ENCODE data around the gene GALK1.

DNA sequence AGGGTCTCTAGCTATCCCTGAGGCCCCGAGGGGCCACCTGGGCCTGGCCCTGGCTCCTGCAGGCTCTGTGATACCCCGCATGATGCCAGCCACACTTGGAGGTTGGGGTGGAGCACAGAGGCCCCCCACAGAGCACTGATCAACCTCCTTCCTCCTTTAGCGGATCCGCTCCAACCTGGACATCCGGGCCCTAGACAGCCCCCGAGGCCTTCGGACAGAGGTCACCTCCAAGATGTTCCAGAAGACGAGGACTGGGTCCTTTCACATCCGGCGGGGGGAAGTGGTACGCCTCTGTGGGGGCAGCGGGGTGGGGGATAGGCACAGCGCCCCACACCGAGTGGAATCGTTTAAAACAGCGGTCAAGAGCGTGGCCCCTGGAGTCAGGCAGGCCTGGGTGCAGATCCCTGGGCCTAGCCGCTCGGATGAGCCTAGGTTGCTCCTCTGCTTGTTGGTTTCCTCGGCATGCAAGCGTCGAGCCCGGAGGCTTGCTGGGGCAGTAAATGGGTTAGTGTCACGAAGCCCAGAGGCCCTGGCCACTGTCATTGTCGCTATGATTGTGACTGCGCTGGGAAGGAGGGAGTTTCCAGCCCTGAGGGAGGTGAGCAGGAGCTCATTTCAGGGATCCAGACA is 33.8 kb downstream of the GALK1 start:
- TF ChIP-seq YY1 (IDR thresholded peaks at IDR 0.05; ENCODE audit: borderline replicate concordance in 1 of 3, control insufficient read depth in 1 of 3, extremely low read depth in 1 of 3, insufficient read depth in 3 of 3, insufficient read length in 1 of 3, insufficient replicate concordance in 2 of 3, low read depth in 1 of 3, low read length in 2 of 3) (no peak), ZNF12 (CRISPR knock-in tag; IDR thresholded peaks at IDR 0.05) (no peak), BACH1 (tag; IDR thresholded peaks at IDR 0.05) (no peak), TGIF2 (CRISPR knock-in tag; IDR thresholded peaks at IDR 0.05) (no peak), ZFP30 (CRISPR knock-in tag; IDR thresholded peaks at IDR 0.05; ENCODE audit: borderline replicate concordance) (no peak), ESRRA (IDR thresholded peaks at IDR 0.05; ENCODE audit: borderline replicate concordance, low read depth) (no peak), CBX2 (IDR thresholded peaks at IDR 0.05; ENCODE audit: insufficient read depth, low read length, poor library complexity, severe bottlenecking) (no peak), ZNF318 (IDR thresholded peaks at IDR 0.05; ENCODE audit: borderline replicate concordance in 1 of 2, low read depth in 1 of 2) (no peak), KDM1A (IDR thresholded peaks at IDR 0.05) (no peak), RCOR1 (IDR thresholded peaks at IDR 0.05; ENCODE audit: borderline replicate concordance in 1 of 2, low read depth in 2 of 2, low read length in 2 of 2) (no peak), RAD21 (CRISPR knock-in tag; conservative IDR thresholded peaks at IDR 0.05 in 1 of 2, IDR thresholded peaks at IDR 0.05 in 1 of 2) (no peak), MTF1 (CRISPR knock-in tag; IDR thresholded peaks at IDR 0.05; ENCODE audit: borderline replicate concordance) (no peak), ZNF274 (IDR thresholded peaks at IDR 0.05; ENCODE audit: borderline replicate concordance, low read depth, low read length) (no peak)

Data from K562 (cell line).